NCI-H1105 (cell line): ENCODE measurements around the gene LRMDA.
"Not testable (repeated sequence)": the region's sequence is repeated elsewhere in the genome, so short reads cannot be mapped to it uniquely, and the experiment has no call there.

Source experiments
- DNase-seq: peaks from one replicate; lab custom pipeline; 2025; lab: John Stamatoyannopoulos, UW

LRMDA gene

GRCh38 chr10:75613685-75614504 lies 182.5 kb downstream of the LRMDA start:
- DNase-seq = no peak

- no peak for DNase-seq
Observed at GRCh38 chr10:75616076-75616475, 184.7 kb downstream of the LRMDA start.

GRCh38 chr10:75616874-75617478 lies 185.6 kb downstream of the LRMDA start:
- DNase-seq = no peak

- DNase-seq = no peak
Observed at GRCh38 chr10:75617485-75618155, 186.2 kb downstream of the LRMDA start.

GRCh38 chr10:75619635-75620034 lies 188.2 kb downstream of the LRMDA start:
- DNase-seq = no peak

GRCh38 chr10:75620356-75620755 lies 188.9 kb downstream of the LRMDA start:
- no peak for DNase-seq

GRCh38 chr10:75621003-75621402 lies 189.6 kb downstream of the LRMDA start:
- not testable (repeated sequence) for DNase-seq

GRCh38 chr10:75622503-75622902 lies 191.1 kb downstream of the LRMDA start:
- no peak for DNase-seq

- no peak for DNase-seq
Observed at GRCh38 chr10:75623310-75624093, 192.1 kb downstream of the LRMDA start.

GRCh38 chr10:75624638-75625037 lies 193.2 kb downstream of the LRMDA start:
- DNase-seq = no peak

GRCh38 chr10:75630746-75631145 lies 199.3 kb downstream of the LRMDA start:
- DNase-seq = no peak

- DNase-seq = no peak
Observed at GRCh38 chr10:75632805-75633462, 201.5 kb downstream of the LRMDA start.

- no peak for DNase-seq
Observed at GRCh38 chr10:75633568-75633967, 202.1 kb downstream of the LRMDA start.

- DNase-seq = no peak
Observed at GRCh38 chr10:75634947-75635346, 203.5 kb downstream of the LRMDA start.

GRCh38 chr10:75638752-75639151 lies 207.3 kb downstream of the LRMDA start:
- no peak for DNase-seq

GRCh38 chr10:75639736-75640135 lies 208.3 kb downstream of the LRMDA start:
- DNase-seq = no peak

GRCh38 chr10:75640381-75640780 lies 209.0 kb downstream of the LRMDA start:
- DNase-seq = no peak

- no peak for DNase-seq
Observed at GRCh38 chr10:75640803-75641202, 209.4 kb downstream of the LRMDA start.

GRCh38 chr10:75643405-75643804 lies 212.0 kb downstream of the LRMDA start:
- DNase-seq = no peak

- DNase-seq = no peak
Observed at GRCh38 chr10:75643944-75644692, 212.7 kb downstream of the LRMDA start.

GRCh38 chr10:75645704-75646103 lies 214.3 kb downstream of the LRMDA start:
- DNase-seq = no peak
